Stimulated activated CD4-positive, alpha-beta T cell treated with anti-CD3 and anti-CD28 coated beads, Interleukin-15, amount 100 ng/mL, for 48 hours (primary cell): ENCODE data around the gene TEP1.
A peak's percentile ranks its signal among the peaks of the same experiment; 100 is the strongest.
"Not testable (repeated sequence)": the region's sequence is repeated elsewhere in the genome, so short reads cannot be mapped to it uniquely, and the experiment has no call there.

Source experiments
- DNase-seq, 2 donors: peaks; one replicate each; pipeline ENCODE4 v3.0.0-alpha.2; 2020; ENCODE audit warnings: low read depth in 2 of 2

The TEP1 gene

DNA sequence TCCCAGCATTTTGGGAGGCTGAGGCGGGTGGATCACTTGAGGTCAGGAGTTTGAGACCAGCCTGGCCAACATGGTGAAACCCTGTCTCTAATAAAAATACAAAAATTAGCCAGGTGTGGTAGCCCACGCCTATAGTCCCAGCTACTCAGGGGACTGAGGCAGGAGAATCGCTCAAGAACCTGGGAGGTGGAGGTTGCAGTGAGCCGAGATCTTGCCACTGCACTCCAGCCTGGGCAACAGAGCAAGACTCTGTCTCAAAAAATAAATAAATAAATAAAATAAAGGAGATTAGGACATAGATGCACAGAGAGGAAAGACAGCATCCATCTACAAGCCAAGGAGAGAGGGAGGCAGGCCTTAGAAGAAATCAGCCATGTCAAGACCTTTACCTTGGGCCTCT, 72.3 kb downstream of the TEP1 start:
- DNase-seq = not testable (repeated sequence)

GRCh38 chr14:20334017-20334416, 79.3 kb downstream of the TEP1 start:
- DNase-seq = no peak

DNA sequence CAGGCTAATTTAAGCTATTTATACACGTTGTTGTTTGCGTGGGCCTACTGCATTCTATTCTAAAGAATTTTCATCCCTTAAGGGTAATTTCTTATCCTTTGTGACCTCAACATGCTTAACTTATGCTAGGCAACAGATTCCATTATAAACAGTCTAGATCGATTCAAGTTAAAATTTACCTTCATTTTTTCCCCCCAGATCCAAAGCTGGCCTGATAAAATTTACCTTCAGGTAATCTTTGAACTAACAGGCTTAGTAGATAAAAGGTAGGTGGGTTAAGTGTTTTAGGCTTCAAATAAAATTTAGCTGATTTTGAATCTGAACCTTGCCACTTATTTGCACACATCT, 79.8 kb downstream of the TEP1 start:
- no peak for DNase-seq

- peak in 1 of 2 donors; percentile 32 for DNase-seq
Measured at GRCh38 chr14:20332788-20333493, 80.4 kb downstream of the TEP1 start, which contains the start of gene CCNB1IP1. Gene CCNB1IP1, minus strand, starts transcription at chr14:20333279. Its CDS starts 16,756 bp downstream, at chr14:20316523.

GRCh38 chr14:20332431-20332787, 80.9 kb downstream of the TEP1 start:
- no peak for DNase-seq

GRCh38 chr14:20331053-20331613, 82.2 kb downstream of the TEP1 start:
- DNase-seq = no peak

DNA sequence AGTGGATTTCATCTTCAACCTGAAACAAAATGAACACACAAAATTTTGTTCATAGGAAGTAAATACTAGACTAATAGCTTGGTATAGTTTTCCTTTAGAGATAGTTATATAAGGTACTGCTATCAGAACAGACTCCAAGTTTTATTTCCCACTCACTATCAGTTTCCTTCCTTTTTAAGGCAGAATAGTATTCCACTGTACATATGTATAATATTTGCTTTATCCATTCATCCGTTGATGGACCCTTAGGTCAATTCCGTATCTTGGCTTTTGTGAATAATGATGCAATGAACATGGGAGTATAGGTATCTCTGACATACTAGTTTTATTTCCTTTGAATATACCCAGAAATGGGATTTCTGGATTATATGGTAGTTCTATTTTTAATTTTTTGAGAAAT, 83.9 kb downstream of the TEP1 start:
- no peak for DNase-seq

DNA sequence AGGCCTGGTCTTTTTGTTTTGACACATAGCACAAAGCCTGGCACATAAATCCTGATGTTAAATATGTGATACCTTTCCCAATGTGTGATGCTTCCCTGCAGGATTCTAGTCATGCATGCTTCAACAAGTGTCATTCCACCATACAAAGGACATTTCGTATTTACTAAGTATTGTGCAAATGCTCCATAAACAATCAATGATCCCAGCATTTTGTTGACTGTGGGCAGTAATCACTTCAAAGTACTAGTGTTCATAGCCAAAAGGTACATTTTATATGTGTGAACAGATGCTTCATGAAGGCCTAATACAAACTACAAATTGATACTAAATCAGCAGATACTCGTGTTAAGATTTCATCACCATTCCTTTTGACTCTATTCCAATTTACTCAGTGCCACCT, 84.6 kb downstream of the TEP1 start:
- no peak for DNase-seq

DNA sequence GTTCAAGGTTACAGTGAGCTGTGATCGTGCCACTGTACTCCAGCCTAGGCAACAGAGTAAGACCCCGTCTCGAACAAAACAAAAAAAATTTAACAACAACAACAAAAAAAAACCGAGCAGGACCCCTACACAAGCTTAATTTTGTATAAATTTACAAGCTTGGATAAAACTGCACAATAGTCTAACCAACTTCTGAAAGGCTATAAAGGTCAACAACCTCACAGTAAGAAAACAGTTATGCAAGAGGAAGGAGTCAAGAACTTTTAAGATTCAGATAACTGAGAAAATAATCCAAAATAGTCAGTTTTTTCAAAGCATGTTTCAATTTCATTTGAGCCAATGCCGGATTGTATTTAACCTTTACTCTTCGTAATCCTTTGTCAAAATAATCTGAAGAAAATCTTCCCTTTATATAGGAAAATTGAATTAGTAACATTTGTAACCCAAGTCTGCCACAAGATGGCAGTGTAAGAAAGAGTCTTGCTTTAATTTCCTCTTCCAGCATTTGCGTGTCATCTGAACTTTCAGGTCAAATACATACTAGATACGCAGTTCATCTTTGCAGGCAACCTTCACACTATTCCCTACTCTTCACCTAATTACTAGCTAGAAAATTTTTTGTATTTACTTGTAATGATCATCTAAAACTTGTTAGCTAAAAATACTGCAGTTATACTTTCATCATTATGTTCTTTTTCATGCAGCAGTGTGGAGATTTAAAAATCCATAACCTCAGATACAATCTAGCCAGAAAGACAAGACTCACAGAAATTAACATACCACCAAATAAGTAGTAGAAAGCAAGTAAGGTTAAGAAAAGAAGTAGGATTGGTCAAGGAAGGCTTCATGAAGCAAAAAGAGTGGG, 86.1 kb downstream of the TEP1 start:
- no peak for DNase-seq

GRCh38 chr14:20317720-20318119, 95.6 kb downstream of the TEP1 start:
- no peak for DNase-seq
